Ovary (tissue), 3 donors: ENCODE data around the gene NDUFS5.

Experiments used
- POLR2A ChIP-seq: fragments of 450-650 bp; IDR thresholded peaks from one replicate; pipeline ENCODE4 v1.6.1; 2017; ENCODE audit warnings: antibody characterized with exemption, mild to moderate bottlenecking, moderate library complexity
- TF ChIP-seq, protein P1 (sequence below), 3 donors: fragments of 450-650 bp in 2 of 3; fragments of 200-600 bp in 1 of 3; IDR thresholded peaks; one replicate each; pipeline versions ENCODE4 v1.5.1 to v1.8.0; 2016 to 2022; ENCODE audit warnings: antibody characterized with exemption in 3 of 3, mild to moderate bottlenecking in 1 of 3
- donor health status: DM: no; HTN: no; CAD: no.

DNA sequence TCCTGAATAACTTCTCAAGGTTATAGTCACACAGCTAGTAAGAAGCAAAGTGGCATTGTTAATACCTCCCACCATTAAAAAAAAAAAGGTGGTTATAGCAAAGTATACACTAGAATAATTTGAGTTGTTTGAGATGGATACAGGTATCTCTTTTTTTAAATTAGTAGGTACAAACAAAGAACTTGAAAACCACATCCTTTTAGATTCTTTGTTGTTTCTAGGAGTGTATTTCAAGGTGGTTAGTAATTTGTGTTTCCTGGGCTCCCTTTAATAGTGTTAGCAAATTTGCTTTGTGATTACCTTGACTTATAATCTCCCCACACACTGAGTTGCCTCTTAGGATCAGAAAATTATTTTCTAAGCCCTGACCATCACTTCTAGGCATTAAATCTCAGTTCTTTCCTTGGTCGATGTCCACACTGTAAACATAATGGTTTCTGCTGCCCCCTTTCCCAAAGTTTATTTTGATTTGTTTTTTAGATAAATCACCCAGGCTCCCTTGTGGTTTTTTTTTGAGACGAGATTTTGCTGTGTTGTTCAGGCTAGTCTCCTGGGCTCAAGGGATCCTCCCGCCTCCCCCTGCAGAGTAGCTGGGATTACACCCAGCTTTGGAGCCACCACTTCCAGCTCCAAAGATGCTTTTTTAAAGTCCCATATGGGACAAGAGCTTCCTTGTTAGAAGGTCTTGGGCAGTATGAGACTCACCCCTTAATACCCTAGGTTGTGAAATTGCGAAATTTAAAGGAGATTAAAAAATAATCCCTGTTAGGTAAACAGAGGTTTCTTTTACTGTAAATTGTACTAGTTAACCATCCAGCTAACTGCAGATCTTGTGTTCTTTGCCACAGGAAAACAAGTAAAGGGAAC, 28.9 kb upstream of the NDUFS5 start:
- TF ChIP-seq, protein P1, sequence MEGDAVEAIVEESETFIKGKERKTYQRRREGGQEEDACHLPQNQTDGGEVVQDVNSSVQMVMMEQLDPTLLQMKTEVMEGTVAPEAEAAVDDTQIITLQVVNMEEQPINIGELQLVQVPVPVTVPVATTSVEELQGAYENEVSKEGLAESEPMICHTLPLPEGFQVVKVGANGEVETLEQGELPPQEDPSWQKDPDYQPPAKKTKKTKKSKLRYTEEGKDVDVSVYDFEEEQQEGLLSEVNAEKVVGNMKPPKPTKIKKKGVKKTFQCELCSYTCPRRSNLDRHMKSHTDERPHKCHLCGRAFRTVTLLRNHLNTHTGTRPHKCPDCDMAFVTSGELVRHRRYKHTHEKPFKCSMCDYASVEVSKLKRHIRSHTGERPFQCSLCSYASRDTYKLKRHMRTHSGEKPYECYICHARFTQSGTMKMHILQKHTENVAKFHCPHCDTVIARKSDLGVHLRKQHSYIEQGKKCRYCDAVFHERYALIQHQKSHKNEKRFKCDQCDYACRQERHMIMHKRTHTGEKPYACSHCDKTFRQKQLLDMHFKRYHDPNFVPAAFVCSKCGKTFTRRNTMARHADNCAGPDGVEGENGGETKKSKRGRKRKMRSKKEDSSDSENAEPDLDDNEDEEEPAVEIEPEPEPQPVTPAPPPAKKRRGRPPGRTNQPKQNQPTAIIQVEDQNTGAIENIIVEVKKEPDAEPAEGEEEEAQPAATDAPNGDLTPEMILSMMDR (IDR thresholded peaks at IDR 0.05), result no peak
- no peak for TF ChIP-seq POLR2A
